SW 1271 (cell line): Measurements from ENCODE around the gene TRIM7.
"Not testable (repeated sequence)": the region's sequence is repeated elsewhere in the genome, so short reads cannot be mapped to it uniquely, and the experiment has no call there.

Experiments used
- DNase-seq, 2 experiments: peaks; one replicate each; lab custom pipeline; 2025; lab: John Stamatoyannopoulos, UW

TRIM7 gene

DNA sequence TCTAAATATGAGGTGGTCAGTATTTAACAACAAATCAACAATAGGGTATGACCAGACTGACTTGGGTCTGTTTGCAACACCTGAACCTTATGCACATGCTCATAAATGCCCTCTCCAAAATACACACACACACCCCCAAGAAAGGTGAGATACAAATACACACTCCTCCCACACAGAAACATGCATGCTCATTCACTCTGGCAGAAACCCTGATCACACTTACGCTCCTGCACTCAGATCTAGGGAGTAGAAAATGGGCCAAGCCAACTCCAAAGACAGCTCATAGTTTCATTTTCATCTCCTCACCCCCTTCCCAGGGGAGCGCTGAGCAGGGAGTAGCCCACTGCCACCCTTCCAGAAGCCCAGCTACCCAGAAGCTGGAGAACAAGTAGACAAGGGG, 11.3 kb downstream of the TRIM7 start:
- DNase-seq, result no peak

DNA sequence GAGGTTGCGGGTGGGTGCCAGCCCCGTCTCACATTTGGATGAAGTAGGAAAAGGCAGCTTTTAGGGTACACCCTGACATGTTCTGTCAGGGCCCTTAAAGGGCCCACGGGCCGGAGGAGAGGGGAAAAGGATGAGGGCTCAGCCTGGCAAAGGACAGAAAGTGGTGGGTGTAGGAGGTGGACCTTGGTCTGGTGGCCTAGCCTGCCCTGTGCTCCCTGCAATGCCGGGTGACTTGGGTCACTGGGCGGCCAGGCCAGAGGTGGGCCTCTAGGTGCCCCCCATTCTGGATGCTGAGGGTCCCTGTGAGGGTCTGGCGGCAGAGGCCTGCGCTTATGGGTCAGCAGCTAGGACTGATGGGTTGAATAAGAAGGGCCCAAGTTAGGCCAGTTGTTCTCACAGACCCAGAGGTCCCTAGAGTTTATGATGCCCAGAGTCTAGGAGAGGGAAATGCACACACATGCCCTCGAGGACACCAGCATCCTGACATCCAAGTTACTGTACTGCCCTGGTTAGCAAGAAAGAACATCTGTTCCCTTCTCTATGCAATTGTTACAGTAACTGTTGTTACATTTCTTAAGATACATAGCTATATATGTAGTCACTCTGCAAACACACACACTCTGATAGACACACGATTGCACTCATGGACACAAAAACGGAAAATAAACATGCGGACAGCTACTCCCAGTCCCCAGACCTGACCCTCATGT, 12.5 kb downstream of the TRIM7 start:
- DNase-seq, result no peak

DNA sequence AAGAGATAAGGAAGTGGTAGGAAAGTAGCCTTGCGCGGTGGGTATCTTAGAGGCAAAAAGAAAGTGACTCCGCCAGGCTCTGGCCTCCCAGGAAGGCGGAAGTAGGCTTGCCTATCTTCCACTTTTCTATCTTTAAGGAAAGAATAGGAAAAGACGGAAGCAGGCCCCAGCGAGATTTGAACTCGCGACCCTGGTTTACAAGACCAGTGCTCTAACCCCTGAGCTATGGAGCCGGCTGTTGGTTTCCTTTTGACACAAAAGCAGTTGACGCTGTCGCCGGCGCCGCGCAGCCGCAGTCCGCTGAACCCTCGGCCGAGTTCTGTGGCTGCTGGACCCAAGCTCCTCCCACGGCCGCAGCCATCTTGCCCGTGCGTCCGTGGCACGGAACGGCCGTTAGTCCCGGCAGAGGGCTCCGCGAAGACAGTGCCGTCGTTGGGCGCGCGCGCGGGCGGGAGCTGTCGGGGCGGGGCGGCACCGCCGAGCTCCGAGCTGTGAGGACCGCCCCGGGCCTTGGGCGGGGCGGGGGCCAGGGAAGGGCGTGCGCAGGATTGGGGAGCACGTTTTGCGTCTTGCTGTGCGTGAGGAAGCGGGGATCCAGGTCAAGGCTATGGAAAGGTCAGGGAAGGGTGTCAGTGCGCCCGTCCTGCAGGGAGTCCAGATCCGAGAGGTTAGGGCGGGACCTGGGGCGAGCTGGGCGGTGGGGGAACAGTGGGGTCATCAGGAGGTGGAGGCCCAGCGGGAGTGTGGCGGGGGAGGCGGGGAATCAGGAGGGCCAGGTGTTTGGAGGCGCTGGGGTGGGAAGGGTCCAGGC, 13.3 kb downstream of the TRIM7 start:
- no peak for DNase-seq

GRCh38 chr5:181190711-181191525, 14.1 kb downstream of the TRIM7 start:
- DNase-seq, result no peak

DNA sequence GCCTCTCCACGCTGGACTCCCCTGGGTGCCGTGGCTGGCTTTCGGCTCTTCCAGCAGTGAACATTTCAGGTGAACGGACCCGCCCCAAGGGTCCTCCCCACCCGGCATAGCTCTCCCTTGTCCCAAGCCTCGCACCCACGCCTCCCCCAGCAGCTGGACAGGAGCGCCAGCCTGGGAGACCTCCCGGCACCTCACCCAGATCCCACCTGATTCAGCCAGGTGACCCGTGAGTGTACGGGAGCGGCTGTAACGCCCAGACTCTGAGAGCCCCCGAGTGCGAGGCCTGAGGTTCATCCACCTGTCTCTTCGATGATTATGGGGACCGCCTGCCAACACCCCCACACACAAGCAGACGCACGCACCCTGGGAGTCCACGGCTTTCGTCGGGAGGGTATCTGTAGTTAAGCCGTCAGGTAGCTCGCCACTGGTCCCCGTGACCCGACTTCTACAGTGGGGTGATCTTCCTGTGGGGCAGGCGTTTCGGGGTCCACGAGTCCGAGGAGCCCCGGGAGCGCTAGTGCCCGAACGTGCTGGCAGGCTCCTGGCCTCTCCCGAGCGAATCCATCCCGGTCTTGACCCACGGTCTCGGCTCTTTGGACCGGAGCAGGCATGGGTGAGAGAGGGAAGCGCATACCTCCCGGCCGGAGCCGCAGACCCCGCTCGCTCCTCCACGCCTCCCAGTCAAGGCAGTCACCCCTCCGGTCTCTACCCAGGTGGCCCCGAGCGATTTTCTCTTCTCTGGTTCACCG, 14.9 kb downstream of the TRIM7 start:
- DNase-seq, result no peak

GRCh38 chr5:181189363-181189961, 15.5 kb downstream of the TRIM7 start:
- no peak for DNase-seq

DNA sequence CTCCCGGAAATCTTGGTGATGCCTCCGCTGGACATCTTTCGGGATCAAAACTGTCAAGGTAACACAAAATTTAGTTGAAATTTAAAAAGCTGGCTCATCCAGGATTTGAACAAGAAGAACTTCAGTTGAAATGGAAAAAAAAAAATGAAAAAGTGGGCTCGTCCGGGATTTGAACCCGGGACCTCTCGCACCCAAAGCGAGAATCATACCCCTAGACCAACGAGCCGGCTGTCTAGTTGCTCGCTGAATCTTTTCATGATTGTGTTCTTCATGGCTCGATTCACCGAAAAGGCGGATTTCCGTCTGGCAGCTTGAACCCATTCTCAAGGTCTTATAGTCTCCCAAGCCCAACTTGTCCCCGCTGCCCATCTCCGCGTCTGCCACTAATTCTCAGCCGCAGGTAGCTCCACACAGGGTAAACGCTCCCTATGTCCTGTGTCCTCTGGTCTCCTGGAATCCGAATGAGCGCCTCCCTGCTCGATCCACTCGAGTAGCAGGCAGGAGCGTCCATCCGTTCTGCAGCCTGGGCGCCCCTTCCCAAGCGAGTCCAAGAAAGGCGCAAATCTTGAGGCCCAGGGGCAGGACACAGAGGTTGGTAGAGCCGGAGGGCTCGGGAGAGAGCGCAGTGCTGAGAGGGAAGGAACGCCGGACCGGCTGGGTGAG, 16.2 kb downstream of the TRIM7 start:
- DNase-seq, result no peak

DNA sequence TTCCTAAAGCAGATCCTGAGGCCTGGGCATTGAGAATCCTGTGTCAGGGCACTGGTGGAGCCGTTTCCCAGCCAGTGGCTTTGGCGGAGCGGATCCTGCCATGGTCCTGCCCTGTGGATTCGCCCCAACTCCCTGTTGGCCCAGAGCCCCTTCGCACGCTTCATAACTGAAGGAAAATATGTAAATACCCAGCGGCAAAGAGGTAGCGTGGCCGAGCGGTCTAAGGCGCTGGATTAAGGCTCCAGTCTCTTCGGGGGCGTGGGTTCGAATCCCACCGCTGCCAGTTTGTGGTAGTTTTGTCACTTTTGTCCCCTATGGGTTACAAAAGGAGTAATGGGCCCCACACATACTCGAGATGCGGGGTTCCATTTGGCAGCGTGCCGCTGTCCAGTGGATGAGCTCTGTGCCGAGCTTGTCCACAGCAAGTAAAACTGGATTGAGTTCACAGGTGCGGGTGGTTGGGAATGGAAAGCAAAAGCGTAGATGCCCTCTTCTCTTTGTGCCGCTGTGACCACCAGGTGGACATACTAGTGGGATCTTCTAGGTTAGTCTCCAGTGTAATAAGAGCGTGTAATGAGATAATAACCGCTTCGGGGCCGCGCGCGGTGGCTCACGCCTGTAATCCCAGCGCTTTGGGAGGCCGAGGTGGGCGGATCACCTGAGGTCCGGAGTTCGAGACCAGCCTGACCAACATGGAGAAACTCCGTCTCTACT, 17.3 kb downstream of the TRIM7 start:
- DNase-seq, result no peak

DNA sequence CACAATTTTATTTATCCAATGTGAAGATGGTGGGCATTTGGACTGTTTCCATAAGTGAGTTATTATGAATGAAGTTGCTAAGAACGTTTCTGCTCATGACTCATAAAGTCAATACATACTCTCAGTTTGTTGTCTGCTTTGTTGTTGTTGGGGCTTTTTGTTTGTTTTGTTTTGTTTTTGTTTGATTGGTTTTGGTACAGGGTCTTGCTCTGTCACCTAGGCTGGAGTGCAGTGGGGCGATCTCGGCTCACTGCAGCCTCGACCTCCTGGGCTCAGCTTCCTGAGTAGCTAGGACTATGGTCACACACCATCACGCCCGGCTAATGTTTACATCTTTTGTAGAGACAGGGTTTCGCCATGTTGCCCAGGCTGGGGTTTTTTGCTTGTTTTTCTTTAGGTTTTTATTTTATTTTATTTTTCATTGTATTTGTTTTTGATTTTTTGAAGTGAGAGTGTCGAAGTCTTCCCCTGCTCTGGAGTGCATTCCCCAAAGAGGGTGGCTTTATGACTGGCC, 18.0 kb downstream of the TRIM7 start:
- no peak for DNase-seq

- DNase-seq, result no peak
These were observed 19.0 kb downstream of the TRIM7 start for GRCh38 chr5:181186022-181186421.

- no peak for DNase-seq
These were observed 19.4 kb downstream of the TRIM7 start for GRCh38 chr5:181185560-181185959.

DNA sequence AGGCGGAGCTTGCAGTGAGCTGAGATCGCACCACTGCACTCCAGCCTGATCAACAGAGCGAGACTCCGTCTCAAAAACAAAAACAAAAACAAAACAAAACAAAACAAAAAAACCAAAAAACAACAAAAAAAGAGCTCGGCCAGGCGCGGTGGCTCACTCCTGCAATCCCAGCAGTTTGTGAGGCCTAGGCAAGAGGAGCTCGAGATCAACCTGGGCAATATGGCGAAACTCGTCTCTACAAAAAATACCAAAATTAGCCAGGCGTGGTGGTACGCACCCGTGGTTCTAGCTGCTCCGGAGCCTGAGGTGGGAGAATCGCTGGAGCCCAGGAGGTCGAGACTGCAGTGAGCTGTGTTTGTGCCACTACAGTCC, 20.2 kb downstream of the TRIM7 start:
- no peak for DNase-seq

DNA sequence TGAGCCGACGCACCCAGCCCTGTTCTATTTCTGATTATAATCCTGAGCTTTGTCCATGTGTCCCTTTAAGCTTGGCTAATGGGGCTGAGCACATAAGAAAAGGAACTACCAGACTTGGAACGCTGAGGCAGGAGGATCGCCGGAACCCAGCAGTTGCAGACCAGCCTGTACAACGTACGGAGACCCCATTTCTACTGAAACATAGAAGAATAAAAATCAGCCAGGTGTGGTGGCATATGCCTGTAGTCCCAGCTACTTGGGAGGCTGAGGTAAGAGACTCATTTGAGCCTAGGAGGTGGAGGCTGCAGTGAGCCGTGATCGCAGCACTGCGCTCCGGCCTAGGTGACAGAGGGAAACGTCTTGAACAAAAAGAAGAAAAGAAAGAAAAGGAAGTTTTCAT, 22.3 kb downstream of the TRIM7 start:
- no peak for DNase-seq

GRCh38 chr5:181181650-181182565, 23.1 kb downstream of the TRIM7 start:
- DNase-seq, result no peak

GRCh38 chr5:181177559-181177958, 27.4 kb downstream of the TRIM7 start:
- not testable (repeated sequence) for DNase-seq

DNA sequence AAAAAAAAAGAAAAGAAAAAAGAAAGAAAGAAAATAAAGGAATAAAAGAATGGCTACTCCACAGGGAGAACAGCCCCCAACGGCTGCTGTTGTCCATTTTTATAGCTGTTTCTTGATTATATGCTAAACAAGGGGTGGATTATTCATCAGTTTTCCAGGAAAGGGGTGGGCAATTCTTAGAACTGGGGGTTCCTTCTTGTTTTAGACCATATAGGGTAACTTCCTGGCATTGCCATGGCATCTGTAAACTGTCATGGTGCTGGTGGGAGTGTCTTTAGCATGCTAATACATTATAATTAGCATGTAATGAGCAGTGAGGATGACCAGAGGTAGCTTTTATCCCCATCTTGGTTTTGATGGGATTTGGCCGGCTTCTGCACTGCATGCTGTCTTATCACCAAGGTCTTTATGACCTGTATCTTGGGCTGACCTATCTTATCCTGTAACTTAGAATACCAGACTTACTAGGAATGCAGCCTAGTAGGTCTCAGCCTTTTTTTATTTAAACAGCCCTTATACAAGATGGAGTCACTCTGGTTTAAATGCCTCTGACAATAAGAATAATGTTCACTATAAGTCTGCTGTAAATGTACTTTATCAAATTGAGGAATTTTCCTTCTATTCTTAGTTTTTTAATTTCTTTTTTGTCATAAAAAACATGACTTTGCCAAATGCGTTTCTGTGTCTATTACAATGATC, 28.6 kb downstream of the TRIM7 start:
- DNase-seq, result no peak

GRCh38 chr5:181173420-181174342, 31.3 kb downstream of the TRIM7 start:
- no peak for DNase-seq
